ENCODE measurements around the gene MPZL3.
"Not testable (repeated sequence)": the region's sequence is repeated elsewhere in the genome, so short reads cannot be mapped to it uniquely, and the experiment has no call there.

MPZL3 gene

DNA sequence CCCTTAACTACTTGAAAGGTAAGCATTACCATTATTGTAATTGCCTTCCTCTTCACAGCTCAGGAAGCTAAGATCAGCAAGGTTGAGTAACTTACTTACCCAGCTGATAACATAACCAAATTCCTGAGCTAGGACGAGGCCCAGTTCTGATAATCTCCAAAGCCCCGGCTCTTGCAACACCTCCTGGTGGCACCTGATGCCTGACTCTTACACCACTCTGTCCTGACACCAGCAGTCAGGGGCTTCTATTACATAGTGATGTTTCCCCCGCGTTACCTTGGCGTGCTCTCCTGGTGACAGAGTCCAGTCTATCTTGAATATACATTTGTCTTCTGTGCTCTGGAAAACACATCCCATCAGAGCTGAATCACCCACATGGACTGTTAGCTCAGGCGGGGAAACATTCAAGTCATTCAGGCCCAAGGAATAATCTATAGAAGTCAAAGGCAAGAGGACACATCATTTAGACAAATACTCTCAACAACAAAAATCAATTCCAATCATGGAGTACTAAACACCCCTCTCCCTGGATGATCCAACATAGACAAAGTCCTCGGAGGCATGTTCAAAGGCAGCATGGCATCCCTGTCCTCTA lies 39.9 kb downstream of the MPZL3 start:
- no peak for DNase-seq

DNA sequence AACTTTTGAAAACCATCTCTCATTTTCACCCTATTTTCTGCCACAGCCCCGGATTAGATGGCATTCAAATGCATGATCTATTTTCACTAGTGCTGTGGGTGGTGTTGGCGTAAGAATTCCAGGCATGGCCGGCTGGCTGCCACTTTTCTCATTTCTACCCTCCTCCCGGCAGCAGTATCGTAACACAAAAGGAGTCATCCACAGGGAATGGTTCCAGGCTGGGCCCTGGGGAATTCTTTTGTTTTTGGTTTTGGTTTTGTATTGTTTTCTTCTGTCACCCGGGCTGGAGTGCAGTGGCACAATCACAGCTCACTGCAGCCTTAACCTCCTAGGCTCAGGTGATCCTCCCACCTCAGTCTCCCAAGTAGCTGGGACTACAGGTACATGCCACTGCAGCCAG lies 41.2 kb downstream of the MPZL3 start:
- no peak for DNase-seq

DNA sequence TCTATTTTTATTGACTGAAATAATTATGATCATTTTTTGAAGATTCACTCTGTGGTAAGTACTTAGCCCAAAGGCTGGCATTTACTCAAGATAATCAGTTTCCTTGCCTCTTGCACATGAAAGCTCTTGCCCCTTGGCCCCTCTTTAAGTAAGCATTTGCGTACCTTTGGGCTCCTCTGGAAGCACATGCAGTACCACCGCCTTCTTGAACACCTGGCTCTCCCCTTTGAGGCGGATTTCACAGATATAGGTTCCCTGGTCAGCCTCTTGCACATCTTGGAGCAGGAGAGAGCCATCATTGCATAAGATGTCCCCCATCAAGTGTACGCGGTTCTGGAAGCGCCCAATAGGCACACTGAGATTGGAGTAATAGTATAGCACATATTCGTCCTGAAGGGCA lies 41.8 kb downstream of the MPZL3 start:
- no peak for DNase-seq

GRCh38 chr11:118209033-118209432 lies 43.1 kb downstream of the MPZL3 start:
- DNase-seq: no peak

GRCh38 chr11:118207079-118207478 lies 45.1 kb downstream of the MPZL3 start:
- DNase-seq: no peak

DNA sequence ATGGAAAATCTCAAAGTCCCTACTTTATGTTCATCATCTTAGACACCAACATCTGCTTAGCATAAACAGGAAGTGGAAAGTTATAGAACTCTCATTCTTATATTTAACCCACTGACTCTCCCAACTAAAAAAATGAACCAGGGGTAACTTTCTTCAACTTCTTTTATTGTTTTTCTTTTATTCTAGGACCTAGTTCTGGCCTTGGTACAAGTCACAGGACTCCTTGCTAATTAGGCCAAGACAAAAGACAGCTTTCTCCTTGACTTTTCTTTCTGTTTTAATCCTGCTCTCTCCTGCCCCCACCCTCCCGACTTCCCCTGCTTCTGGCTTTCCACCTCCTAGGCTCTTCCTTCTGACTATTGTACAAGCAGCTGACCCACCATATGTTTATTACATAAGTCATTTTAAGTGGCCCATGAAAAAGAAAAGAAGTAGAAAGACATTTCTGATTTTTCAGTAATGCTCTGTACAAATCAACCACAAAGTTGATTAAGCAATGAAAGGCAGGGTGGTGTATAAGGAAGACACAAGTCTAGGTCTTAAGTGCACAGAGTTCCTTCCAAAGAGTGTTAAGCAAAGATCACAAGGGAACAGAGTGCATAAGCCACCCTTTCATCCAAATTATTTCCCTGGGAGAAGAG lies 45.7 kb downstream of the MPZL3 start:
- DNase-seq: peak; percentile 25

GRCh38 chr11:118205606-118206378 lies 46.4 kb downstream of the MPZL3 start:
- no peak for DNase-seq

DNA sequence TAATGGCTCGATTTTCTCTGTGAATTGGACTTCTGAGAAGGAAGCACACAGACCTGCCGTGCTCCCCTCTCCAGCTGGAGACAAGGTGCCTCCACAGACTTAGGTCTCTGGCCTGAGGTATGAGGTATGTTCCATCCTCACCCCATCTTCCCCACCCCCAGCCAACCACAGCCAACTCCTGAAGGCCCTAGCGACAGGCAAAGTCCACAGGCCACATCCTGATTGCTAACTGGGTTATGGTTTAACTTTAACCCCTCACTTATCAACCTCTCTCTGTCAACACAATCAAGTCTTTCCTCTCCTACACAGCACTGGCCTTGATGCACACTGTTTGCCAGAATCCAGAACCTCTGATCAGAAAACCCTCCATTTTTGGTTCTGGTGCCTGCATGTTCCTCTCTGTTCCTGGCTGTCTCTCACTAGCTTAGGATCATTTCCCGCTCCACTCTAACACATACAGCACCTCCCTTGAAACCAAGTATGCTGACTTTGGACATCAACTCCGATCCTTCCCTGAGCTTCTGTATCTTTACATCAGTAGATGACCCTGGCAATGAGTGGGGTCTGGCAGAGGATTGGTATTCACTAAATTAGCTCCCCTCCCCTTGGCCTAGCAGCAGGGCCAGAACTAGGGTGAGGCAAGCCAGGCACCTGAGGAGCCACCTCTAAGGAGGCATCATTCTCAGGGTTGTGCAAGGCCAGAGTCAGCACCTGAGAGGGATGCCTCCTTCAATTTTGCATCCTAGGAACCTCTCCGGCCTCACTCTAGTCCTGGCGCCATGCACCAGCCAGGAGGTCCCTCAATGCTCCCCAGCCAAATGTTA lies 49.4 kb downstream of the MPZL3 start:
- peak; percentile 71 for DNase-seq

DNA sequence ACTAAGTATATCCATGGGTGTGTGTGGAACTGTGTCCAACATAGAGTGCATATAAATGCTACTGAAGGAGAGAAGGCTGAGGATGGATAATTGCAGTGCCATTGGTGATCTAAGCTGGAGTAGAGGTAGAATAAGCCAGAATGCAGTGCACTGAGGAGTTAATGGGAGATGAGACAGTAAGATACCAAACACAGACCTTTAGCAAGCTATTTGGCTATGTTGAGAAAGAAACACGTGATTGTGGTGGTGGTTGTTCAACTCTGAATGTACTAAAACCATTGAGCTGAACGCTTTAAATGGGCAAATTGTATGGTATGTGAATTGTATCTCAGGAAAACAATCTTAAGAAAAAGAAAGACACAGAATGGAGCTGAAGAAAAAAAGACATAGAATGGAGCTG lies 50.2 kb downstream of the MPZL3 start:
- DNase-seq: no peak

DNA sequence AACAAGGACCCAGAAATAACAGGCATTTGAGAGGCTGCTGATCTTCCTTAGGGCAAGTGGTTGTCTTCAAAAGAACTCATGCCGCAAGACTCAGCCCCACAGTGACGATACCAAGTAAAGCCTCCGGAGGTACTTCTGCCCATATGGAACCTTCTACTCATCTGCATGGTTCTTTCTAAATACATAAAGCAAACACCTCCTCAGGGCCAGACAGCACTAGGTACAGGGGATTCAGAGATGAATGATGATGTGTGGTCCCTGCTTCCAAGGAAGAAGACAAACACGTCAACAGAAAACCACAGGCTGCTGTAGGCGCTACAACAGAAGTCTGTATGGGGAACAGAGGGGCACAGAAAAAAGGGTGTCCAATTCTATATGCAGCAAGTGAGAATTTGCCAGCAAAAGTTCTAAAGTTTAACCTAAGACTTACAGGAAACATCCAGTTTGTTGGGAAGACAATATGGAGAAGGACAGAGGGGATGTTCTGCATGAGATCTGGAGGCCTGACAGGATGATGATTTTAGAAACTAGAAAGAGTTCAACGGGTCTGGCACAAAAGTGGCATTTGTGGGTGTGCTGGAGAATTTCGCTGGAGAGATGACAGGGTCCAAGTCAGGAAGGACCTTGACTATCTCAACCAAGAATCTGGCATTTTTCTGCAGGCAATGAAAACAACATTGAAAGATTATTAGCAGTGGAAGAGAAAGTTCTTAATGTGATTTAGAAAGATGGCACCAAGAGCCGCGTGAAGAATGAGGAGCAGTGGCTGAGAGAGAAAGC lies 51.1 kb downstream of the MPZL3 start:
- DNase-seq: peak; percentile 47

GRCh38 chr11:118200497-118200896 lies 51.7 kb downstream of the MPZL3 start:
- DNase-seq: no peak

GRCh38 chr11:118199135-118199534 lies 53.0 kb downstream of the MPZL3 start:
- no peak for DNase-seq

- DNase-seq: peak; percentile 83
Measured at GRCh38 chr11:118198370-118198769, 53.8 kb downstream of the MPZL3 start.

GRCh38 chr11:118194835-118195627 lies 57.1 kb downstream of the MPZL3 start:
- DNase-seq: no peak

DNA sequence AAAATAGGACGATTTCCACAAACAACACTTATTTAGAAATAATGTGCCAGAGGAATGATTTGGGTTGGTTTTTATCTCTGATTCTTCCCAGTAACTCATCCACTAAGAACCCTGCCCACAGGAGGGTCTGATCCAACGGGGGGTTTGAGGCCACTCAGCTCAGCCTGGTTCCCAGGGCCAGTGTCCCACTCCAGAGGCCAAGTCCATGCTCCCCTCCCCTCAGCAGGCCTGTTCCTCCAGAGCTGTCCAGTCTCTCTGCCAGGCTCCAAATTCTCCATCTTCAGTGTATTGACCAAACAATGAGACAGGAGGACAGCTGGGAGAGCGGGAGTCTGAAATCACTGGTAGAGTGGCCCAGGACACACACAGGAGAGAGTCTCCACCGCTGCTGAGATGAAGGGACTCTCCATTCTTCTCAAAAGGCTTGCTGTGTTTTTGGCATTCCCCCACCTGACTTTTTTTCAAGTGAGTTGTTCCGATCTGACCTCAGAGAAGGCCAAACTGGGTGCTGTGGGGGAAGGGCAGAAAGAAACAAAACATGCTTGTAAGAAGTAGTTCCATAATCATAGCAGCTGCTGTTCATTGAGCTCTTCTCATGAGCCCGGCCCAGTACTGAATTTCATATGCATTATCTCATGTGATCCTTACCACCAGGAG lies 58.1 kb downstream of the MPZL3 start:
- DNase-seq: no peak

GRCh38 chr11:118192817-118193216 lies 59.3 kb downstream of the MPZL3 start:
- not testable (repeated sequence) for DNase-seq

DNA sequence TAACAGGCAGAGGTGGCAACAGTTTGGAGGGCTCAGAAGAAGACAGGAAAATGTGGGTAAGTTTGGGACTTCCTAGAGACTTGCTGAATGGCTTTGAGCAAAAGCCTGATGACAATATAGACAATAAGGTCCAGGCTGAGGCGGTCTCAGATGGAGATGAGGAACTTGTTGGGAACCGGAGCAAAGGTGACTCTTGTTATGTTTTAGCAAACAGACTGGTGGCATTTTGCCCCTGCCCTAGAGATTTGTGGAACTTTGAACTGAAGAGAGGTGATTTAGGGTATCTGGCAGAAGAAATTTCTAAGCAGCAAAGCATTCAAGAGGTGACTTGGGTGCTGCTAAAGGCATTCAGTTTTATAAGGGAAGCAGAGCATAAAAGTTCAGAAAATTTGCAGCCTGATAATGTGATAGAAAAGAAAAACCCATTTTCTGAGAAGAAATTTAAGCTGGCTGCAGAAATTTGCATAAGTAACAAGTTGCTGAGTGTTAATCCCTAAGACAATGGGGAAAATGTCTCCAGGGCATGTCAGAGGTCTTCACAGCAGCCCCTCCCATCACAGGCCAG lies 61.1 kb downstream of the MPZL3 start:
- DNase-seq: not testable (repeated sequence)

DNA sequence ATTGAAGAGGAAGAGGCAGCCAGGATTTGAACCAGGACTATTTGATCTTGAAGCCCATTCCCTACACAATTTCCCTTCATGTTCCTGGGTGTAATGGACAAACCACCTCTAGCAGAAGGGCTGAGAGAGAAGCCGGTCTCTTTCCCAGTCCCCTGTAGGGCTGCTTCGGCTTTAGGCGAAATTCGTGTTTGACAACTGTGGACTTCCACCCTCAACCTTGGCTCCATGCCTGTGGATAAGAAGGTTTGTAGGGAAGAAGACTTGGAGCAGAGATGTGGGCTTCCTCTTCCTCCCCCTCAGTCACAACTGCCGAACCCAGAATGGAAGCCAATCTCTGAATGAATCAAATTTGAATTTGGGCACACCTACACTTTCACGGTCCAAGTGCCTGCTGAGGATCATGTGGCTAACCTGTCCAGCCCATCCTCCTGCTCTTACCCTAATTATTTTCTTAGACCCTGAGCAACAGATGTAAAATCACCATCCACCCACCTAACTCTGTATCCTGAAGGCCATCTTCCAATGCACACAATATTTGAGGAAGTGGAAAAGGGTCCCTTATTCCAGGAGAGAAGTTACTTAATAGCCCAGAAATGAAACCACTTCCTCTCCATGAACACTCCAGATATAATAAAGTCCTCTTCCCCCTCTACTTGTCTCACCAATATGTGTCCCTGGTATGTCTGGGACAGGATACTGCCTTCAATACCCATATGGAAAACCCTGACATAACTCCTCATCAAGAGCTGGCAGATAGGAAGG lies 65.6 kb downstream of the MPZL3 start:
- DNase-seq: no peak

DNA sequence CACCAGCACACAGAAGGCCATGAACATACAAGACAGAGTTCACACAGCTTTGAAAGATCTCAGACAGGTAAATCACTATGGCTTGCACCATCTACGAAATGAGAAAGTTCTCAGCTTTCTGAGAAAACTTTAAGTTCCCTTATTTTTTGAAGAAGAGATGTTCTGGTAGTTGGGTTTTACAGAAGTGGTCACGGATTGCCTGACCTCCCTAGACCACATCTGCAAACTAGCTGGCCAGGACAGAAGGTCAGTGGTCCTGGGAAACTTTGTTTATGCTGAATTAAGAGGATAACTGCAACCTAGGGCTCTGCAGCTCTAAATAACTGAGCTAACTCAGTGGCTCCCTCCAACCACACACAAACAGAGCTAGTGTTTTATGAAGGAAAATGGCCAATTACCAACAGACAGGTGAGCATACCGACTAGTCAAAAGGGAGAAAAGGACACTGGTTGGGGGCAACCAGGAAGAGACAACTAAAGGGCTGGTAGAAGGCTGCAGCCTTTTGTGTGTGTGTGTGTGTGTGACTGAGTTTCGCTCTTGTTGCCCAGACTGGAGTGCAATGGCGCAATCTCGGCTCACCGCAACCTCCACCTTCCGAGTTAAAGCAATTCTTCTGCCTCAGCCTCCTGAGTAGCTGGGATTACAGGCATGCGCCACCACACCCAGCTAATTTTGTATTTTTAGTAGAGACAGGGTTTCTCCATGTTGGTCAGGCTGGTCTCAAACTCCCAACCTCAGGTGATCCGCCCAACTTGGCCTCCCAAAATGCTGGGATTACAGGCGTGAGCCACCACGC lies 67.2 kb downstream of the MPZL3 start:
- DNase-seq: no peak

Measured in CD4-positive, alpha-beta T cell treated with Interleukin-17A for 1 hour (primary cell).